ENCODE results near the gene SEC23A. TPM values are rescaled to one million over a fixed set of nuclear protein-coding genes. Genes with fewer than 3 reads are reported as not detected.
A peak's percentile ranks its signal among the peaks of the same experiment; 100 is the strongest.

SEC23A gene
- total and polyA plus RNA-seq, 2 of the 13 experiments (the other 11 are each of a cell fraction or from before 2014, with no cell fraction given) = 403 to 887 TPM

DNA sequence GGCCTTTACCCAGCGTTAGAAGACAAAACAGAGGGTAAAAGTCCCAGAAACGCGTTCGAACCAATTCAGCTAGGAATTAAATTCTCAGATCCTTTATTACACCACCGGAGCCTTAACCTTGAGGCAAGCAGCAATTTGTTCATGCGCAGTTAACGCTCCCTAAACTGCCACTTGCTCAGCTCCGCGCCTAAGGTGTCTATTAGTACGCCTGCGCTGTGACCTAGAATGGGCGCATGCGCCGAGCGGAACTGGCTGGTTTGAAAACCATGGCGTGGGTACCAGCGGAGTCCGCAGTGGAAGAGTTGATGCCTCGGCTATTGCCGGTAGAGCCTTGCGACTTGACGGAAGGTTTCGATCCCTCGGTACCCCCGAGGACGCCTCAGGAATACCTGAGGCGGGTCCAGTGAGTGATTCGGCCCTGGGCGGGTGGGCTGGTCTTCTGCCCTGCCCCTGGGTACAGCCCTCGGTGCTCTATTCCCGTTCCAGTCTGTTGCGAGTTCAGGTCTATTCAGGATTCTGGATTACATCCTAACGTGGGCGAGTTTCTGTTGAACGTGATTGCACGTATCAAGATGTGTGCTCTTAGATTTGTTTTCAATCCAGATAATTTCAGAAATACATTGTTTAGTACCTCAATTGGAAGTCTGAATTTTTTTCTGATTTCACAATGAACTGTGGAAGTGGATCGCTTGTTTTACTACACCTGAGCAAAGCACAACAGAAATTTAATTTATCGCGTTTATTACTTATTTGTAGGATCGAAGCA lies 11.2 kb upstream of the SEC23A start, which contains the start of gene GEMIN2 (continued):
- TF ChIP-seq ASH2L (IDR thresholded peaks at IDR 0.05; ENCODE audit: insufficient read length, low read depth, low read length) = peak; percentile 99
- TF ChIP-seq ZNF616 (CRISPR knock-in tag; IDR thresholded peaks at IDR 0.05; ENCODE audit: low read depth) = peak; percentile 94; the same call in 1 of the 2 replicates
- TF ChIP-seq YEATS2 (CRISPR knock-in tag; IDR thresholded peaks at IDR 0.05; ENCODE audit: borderline replicate concordance) = peak; percentile 89
- peak; percentile 97 for TF ChIP-seq IRF2 (CRISPR knock-in tag; IDR thresholded peaks at IDR 0.05)
- peak in 1 of 2 experiments; percentile 94; a peak in 1 of 4 replicates for TF ChIP-seq KLF16 (CRISPR knock-in tag; IDR thresholded peaks at IDR 0.05)
- TF ChIP-seq ZNF292 (CRISPR knock-in tag; IDR thresholded peaks at IDR 0.05; ENCODE audit: borderline replicate concordance, low read depth) = peak; percentile 90; the same call in 1 of the 2 replicates
- no peak for TF ChIP-seq STAT5B (CRISPR knock-in tag; IDR thresholded peaks at IDR 0.05)
- TF ChIP-seq ZNF136 (CRISPR knock-in tag; IDR thresholded peaks at IDR 0.05; ENCODE audit: low read depth) = peak; percentile 97
- TF ChIP-seq, protein P1, sequence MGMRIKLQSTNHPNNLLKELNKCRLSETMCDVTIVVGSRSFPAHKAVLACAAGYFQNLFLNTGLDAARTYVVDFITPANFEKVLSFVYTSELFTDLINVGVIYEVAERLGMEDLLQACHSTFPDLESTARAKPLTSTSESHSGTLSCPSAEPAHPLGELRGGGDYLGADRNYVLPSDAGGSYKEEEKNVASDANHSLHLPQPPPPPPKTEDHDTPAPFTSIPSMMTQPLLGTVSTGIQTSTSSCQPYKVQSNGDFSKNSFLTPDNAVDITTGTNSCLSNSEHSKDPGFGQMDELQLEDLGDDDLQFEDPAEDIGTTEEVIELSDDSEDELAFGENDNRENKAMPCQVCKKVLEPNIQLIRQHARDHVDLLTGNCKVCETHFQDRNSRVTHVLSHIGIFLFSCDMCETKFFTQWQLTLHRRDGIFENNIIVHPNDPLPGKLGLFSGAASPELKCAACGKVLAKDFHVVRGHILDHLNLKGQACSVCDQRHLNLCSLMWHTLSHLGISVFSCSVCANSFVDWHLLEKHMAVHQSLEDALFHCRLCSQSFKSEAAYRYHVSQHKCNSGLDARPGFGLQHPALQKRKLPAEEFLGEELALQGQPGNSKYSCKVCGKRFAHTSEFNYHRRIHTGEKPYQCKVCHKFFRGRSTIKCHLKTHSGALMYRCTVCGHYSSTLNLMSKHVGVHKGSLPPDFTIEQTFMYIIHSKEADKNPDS (CRISPR knock-in tag; IDR thresholded peaks at IDR 0.05) = peak; percentile 36; the same call in 1 of the 2 replicates
- TF ChIP-seq, protein P2, sequence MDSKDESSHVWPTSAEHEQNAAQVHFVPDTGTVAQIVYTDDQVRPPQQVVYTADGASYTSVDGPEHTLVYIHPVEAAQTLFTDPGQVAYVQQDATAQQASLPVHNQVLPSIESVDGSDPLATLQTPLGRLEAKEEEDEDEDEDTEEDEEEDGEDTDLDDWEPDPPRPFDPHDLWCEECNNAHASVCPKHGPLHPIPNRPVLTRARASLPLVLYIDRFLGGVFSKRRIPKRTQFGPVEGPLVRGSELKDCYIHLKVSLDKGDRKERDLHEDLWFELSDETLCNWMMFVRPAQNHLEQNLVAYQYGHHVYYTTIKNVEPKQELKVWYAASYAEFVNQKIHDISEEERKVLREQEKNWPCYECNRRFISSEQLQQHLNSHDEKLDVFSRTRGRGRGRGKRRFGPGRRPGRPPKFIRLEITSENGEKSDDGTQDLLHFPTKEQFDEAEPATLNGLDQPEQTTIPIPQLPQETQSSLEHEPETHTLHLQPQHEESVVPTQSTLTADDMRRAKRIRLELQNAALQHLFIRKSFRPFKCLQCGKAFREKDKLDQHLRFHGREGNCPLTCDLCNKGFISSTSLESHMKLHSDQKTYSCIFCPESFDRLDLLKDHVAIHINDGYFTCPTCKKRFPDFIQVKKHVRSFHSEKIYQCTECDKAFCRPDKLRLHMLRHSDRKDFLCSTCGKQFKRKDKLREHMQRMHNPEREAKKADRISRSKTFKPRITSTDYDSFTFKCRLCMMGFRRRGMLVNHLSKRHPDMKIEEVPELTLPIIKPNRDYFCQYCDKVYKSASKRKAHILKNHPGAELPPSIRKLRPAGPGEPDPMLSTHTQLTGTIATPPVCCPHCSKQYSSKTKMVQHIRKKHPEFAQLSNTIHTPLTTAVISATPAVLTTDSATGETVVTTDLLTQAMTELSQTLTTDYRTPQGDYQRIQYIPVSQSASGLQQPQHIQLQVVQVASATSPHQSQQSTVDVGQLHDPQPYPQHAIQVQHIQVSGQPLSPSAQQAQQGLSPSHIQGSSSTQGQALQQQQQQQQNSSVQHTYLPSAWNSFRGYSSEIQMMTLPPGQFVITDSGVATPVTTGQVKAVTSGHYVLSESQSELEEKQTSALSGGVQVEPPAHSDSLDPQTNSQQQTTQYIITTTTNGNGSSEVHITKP (CRISPR knock-in tag; IDR thresholded peaks at IDR 0.05; ENCODE audit: low read depth) = peak; percentile 87; the same call in 1 of the 2 replicates
- peak; percentile 94 for TF ChIP-seq NKX3-1 (CRISPR knock-in tag; IDR thresholded peaks at IDR 0.05)
- TF ChIP-seq PAX8 (CRISPR knock-in tag; IDR thresholded peaks at IDR 0.05; ENCODE audit: borderline replicate concordance) = peak; percentile 88; the same call in 1 of the 2 replicates
- TF ChIP-seq, protein P3, sequence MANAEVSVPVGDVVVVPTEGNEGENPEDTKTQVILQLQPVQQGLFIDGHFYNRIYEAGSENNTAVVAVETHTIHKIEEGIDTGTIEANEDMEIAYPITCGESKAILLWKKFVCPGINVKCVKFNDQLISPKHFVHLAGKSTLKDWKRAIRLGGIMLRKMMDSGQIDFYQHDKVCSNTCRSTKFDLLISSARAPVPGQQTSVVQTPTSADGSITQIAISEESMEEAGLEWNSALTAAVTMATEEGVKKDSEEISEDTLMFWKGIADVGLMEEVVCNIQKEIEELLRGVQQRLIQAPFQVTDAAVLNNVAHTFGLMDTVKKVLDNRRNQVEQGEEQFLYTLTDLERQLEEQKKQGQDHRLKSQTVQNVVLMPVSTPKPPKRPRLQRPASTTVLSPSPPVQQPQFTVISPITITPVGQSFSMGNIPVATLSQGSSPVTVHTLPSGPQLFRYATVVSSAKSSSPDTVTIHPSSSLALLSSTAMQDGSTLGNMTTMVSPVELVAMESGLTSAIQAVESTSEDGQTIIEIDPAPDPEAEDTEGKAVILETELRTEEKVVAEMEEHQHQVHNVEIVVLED (CRISPR knock-in tag; IDR thresholded peaks at IDR 0.05; ENCODE audit: borderline replicate concordance) = peak; percentile 61; the same call in 1 of the 2 replicates
- peak; percentile 96 for TF ChIP-seq ZBTB20 (CRISPR knock-in tag; IDR thresholded peaks at IDR 0.05; ENCODE audit: borderline replicate concordance, low read depth)
- peak; percentile 100 for TF ChIP-seq POLR2G (IDR thresholded peaks at IDR 0.05; ENCODE audit: low read depth, low read length)
- peak; percentile 84 for TF ChIP-seq ZNF629 (CRISPR knock-in tag; conservative IDR thresholded peaks at IDR 0.05)
- TF ChIP-seq ZNF333 (CRISPR knock-in tag; IDR thresholded peaks at IDR 0.05; ENCODE audit: borderline replicate concordance) = 0 out of 2 replicates have a peak, but pooled peaks have one; percentile 87
- TF ChIP-seq ETV5 (CRISPR knock-in tag; IDR thresholded peaks at IDR 0.05; ENCODE audit: borderline replicate concordance) = peak; percentile 80
- TF ChIP-seq MAFG (CRISPR knock-in tag; IDR thresholded peaks at IDR 0.05) = no peak
